Adipocyte (in vitro differentiated cells): ENCODE results near the gene NMUR2.

Experiments used
- DNase-seq: peaks from one replicate; pipeline ENCODE4 v3.0.0-alpha.2; 2015; ENCODE audit warnings: low read depth
- H3K27me3 ChIP-seq: replicated peaks from 2 replicates; pipeline ENCODE4 v1.7.0; 2013; ENCODE audit warnings: mild to moderate bottlenecking, low read length, moderate library complexity; ENCODE audit not compliant: control insufficient read depth, insufficient read depth
- H3K36me3 ChIP-seq: 2 replicates; pipeline ENCODE4 v1.7.0; 2013; ENCODE audit warnings: low read length, mild to moderate bottlenecking, moderate library complexity; ENCODE audit not compliant: control insufficient read depth, insufficient read depth, severe bottlenecking
- H3K4me1 ChIP-seq: 2 replicates; pipeline ENCODE4 v1.7.0; 2013; ENCODE audit warnings: mild to moderate bottlenecking, low read length, moderate library complexity; ENCODE audit not compliant: control insufficient read depth, insufficient read depth
- H3K4me3 ChIP-seq: 2 replicates; pipeline ENCODE4 v1.7.0; 2013; ENCODE audit warnings: mild to moderate bottlenecking, low read length, moderate library complexity
- H3K9ac ChIP-seq: 2 replicates; pipeline ENCODE4 v1.7.0; 2013; ENCODE audit warnings: mild to moderate bottlenecking, low read length, moderate library complexity
- H3K9me3 ChIP-seq: 2 replicates; pipeline ENCODE4 v1.7.0; 2013; ENCODE audit warnings: mild to moderate bottlenecking, low read length, moderate library complexity; ENCODE audit not compliant: control insufficient read depth

Gene NMUR2

DNA sequence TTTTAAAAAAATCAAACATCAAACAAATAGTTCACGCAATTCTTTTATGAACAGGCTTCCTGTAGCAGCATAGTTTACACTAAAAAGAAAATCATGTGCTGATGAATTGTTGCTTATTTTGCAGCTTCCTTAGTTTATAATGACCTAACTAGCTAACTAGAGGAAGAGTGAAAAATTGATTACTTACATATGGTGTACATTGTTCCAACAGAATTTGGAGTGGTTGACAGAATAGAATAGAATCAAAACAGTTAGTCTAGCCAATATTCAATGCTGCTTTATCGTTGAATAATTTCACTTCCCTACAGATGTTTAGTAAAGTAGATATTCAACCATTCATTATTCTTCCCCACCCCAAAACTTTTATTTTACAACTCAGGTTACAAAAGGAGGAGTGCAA lies 4.2 kb downstream of the NMUR2 start:
- Histone ChIP-seq H3K9me3 (no peaks in the 10 kb centered on the region), H3K9ac (no peak overlapping the region), H3K36me3 (no peaks in the 10 kb centered on the region), H3K27me3 (no peaks in the 10 kb centered on the region), H3K4me3 (no peak overlapping the region), H3K4me1 (no peaks in the 10 kb centered on the region)
- no peak for DNase-seq

DNA sequence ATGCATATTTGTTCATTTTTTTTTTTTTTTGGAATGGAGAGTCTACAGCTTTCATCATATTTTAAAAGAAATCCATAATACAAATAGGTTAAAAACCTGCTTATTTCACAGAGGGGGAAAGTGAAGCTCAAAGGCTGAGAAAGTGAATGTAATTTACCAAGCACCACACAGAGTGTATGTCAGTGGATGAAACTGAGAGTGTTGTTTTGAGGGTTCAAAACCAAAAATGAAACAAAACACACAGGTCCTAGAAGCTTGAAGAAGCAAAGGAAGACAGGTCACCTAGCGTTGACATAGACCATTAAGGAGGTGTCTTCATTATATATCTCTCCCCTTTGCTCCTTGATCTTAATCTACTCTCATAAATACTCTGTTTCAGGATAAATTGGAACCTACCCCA lies 7.5 kb downstream of the NMUR2 start:
- Histone ChIP-seq H3K4me1 (no peaks in the 10 kb centered on the region), H3K9ac (no peak overlapping the region), H3K36me3 (no peaks in the 10 kb centered on the region), H3K27me3 (no peaks in the 10 kb centered on the region), H3K4me3 (no peak overlapping the region), H3K9me3 (no peaks in the 10 kb centered on the region)
- no peak for DNase-seq

DNA sequence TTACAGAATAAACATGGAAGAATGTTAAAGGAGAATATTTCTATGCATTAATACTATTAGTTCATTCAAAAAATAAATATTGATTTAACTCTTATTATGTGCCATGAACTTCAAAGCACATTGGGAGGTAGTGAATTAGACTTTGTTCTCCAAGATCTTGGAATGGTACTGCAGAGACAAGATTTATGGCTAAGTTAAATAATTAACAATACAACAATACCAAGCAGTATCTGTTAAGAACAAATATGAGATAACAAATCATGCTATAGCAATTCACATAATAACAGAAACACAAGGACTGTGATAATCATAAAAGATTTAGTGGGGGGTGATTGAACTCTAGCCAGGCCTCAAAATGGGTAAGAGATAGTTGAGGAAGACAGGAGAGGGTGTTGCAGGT lies 11.6 kb downstream of the NMUR2 start:
- H3K9ac ChIP-seq = no peak overlapping the region
- no peaks in the 10 kb centered on the region for H3K27me3 ChIP-seq
- H3K9me3 ChIP-seq = peaks cover 10% of the 10 kb centered on the region
- no peaks in the 10 kb centered on the region for H3K36me3 ChIP-seq
- H3K4me1 ChIP-seq = no peaks in the 10 kb centered on the region
- H3K4me3 ChIP-seq = no peak overlapping the region
- DNase-seq = no peak

DNA sequence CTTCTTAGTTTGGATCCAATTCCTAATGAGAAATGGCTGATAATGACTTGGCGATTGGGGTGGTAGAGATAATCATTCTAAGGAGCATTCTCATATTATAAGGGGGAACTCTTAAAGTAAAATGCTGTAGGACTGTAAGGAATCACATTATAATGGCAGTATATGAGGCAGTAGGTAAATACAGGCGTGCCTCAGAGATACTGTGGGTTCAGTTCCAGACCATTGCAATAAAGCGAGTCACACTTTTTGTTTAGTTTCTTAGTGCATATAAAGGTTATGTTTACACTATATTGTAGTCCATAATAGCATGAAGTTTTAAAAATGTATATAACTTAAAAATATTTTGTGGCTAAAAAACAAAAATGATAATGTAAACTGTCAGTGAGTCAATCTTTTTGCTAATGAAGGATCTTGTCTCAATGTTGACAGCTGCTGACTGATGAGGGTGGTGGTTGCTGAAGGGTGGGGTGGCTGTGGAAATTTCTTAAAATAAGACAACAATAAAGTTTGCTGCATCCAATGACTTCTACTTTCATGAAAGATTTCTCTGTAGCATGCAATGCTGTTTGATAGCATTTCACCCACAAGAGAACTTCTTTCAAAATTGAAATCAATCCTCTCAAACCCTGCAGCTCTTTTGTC lies 15.8 kb downstream of the NMUR2 start:
- Histone ChIP-seq H3K36me3 (no peaks in the 10 kb centered on the region), H3K4me1 (no peaks in the 10 kb centered on the region), H3K9me3 (peaks cover 10% of the 10 kb centered on the region), H3K4me3 (no peak overlapping the region), H3K27me3 (no peaks in the 10 kb centered on the region), H3K9ac (no peak overlapping the region)
- DNase-seq = no peak

DNA sequence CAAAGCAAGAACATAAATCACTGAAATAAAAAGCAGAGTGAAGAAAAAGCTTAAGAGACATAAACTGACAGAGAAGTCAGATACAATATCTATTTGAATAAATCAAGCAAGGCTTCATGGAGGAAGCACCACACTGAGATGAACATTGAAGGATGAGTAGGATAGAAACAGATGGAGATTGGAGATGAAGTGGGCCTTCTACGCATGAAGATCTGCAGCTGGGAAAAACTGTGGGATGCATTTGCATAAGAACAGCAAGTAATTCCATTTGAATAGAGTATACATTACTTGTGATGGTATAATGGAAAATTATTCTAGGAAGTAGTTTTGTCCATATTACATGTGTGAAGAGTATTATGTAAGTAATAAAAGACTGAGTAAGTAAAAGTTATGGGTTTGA lies 16.5 kb downstream of the NMUR2 start:
- peaks cover 10% of the 10 kb centered on the region for H3K9me3 ChIP-seq
- no peak overlapping the region for H3K9ac ChIP-seq
- DNase-seq = no peak
- H3K36me3 ChIP-seq = no peaks in the 10 kb centered on the region
- H3K4me3 ChIP-seq = no peak overlapping the region
- no peaks in the 10 kb centered on the region for H3K4me1 ChIP-seq
- no peaks in the 10 kb centered on the region for H3K27me3 ChIP-seq

DNA sequence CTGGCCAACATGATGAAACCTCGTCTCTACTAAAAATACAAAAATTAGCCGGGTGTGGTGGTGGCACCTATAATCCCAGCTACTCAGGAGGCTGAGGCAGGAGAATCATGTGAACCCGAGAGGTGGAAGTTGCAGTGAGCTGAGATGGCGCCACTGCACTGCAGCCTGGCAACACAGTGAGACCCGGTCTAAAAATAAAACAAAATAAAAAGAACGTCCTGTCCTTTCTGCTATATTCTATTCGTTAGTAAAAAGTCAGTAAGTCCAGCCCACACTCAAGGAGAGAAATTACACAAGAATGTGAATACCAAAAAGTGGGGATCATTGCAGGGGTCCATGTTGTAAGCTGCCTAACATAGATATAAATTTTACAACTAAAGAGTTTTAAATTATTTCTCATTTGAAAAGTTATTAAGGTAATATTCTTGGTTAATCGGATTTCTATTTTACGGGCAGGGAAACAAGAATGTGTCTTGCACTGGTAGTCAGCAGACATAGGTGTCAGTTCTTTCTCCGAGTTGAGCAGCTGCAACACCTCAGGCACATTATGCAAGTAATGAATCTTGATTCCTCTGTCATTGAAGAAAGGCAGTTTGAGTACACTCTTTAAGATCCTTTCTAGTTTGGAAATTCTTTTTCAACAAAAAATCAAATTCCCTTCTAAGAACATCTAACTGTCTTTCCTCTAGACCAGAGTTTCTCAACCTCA lies 24.5 kb downstream of the NMUR2 start:
- Histone ChIP-seq H3K9me3 (no peaks in the 10 kb centered on the region), H3K9ac (no peak overlapping the region), H3K27me3 (no peaks in the 10 kb centered on the region), H3K4me1 (peaks cover 30% of the 10 kb centered on the region), H3K4me3 (no peak overlapping the region), H3K36me3 (no peaks in the 10 kb centered on the region)
- no peak for DNase-seq

DNA sequence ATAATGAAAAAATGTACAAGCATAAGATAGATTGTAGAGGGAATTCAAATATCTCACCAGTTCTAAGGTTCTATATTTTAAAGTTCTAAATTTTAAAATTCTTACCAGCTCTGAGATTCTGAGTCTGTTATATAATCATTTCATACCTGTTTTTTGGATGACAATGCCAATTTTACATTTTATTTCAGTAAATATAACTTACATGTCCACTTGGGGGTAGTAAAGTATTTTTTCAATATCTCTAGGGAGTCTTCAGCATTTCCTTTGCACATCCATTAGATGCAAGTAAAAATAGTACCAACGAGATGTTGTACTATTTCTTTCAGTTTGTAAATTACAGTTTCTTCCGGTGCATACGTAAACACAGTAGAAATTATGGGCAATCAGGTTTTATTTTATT lies 25.7 kb downstream of the NMUR2 start:
- H3K9ac ChIP-seq = peak overlapping the region; percentile 34
- no peaks in the 10 kb centered on the region for H3K27me3 ChIP-seq
- H3K4me1 ChIP-seq = peaks cover 30% of the 10 kb centered on the region
- H3K36me3 ChIP-seq = no peaks in the 10 kb centered on the region
- H3K9me3 ChIP-seq = no peaks in the 10 kb centered on the region
- DNase-seq = no peak
- no peak overlapping the region for H3K4me3 ChIP-seq

DNA sequence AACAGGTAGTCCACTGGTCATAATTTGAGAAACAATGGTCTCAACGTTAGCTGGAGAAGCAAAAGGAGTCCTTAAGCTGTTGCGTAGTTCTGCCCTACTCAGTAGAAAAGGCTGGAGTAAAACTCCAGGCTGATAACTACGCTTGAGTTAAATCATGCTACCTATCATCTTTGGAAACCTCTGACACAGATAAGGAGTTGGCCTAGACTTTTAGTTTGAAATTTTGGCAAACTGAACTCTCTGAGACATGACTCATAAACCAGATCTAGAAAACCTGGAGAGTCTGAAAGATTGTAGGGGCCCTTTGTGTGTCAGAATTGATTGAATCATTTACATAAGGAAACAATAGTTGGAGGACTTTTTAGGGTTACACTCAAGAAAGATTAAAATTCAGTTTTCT lies 26.3 kb downstream of the NMUR2 start:
- Histone ChIP-seq H3K36me3 (no peaks in the 10 kb centered on the region), H3K9me3 (no peaks in the 10 kb centered on the region), H3K4me3 (no peak overlapping the region), H3K9ac (peak overlapping the region; percentile 34), H3K4me1 (peaks cover 30% of the 10 kb centered on the region), H3K27me3 (no peaks in the 10 kb centered on the region)
- DNase-seq = no peak

DNA sequence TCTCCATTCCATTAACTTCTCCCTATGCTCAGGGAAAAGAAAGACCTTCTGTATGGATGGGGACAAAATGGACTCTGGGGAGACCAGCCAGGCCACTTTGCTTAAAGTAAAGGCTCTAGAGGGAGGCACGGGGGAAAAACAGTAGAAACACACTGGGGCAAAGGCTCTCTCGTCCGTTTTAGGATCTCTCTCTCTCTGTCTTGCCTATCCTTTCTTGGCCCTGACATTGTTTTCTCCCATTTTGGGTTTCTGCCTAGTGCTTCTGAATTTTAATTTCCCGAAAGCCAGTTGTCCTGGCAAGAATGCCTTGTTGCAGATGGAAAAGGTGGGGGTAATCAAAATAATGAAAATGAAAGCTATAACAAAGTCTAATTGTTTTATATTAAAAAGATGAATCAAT lies 28.2 kb downstream of the NMUR2 start:
- H3K9me3 ChIP-seq = no peaks in the 10 kb centered on the region
- DNase-seq = no peak
- H3K27me3 ChIP-seq = peaks cover 4% of the 10 kb centered on the region
- H3K36me3 ChIP-seq = no peaks in the 10 kb centered on the region
- peaks cover 30% of the 10 kb centered on the region for H3K4me1 ChIP-seq
- H3K9ac ChIP-seq = no peak overlapping the region
- H3K4me3 ChIP-seq = no peak overlapping the region

DNA sequence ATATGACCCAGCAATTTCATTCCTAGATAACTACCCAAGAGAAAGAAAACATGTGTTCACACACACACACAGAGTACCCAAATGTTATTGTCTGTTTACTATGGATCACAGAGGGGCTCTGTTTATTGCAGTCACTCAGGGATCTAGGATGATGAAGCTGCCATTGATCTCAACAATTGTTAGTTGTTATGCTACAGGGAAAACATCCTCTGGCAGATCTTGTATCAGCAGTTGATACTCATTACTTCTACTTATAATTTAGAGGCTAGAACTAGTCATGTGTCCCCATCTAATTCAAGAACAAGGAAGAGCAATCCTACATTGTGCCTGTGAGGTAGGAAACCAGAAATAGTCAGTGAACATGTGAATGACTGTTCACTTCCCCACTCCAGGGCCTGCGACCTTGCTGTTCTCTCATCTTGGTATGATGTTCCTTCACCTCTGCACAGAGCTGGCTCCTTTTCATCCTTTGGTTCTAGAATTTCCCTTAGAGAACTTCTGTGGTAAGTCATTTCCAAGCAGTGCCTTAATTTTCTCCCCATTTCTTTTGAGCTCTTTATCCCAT lies 30.3 kb downstream of the NMUR2 start:
- no peak for DNase-seq
- Histone ChIP-seq H3K36me3 (no peaks in the 10 kb centered on the region), H3K9ac (no peak overlapping the region), H3K4me1 (peaks cover 30% of the 10 kb centered on the region), H3K4me3 (no peak overlapping the region), H3K27me3 (peaks cover 4% of the 10 kb centered on the region), H3K9me3 (no peaks in the 10 kb centered on the region)

DNA sequence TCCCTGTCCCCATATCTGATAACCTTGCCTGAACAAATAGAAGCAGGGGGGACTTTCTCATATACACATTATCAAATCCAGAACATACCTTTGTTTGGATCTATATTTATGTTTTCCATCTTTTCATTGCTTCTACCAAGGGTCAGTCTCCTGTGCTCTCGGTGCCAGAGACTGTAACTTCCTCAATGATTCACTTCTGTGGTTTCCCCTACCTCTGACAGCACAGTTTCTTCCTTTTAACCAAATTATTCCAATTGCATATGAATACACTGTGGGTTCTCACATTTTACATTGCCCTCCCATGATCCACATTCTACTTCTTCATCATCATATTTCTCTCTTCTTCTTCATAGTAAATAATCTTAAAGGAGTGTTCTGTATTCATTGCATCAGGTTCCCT lies 32.2 kb downstream of the NMUR2 start:
- no peak for DNase-seq

More for the DNA sequence above, 32.2 kb downstream of the NMUR2 start:
- Histone ChIP-seq H3K9me3 (no peaks in the 10 kb centered on the region), H3K4me1 (peaks cover 14% of the 10 kb centered on the region), H3K4me3 (no peak overlapping the region), H3K27me3 (peaks cover 4% of the 10 kb centered on the region), H3K9ac (no peak overlapping the region), H3K36me3 (no peaks in the 10 kb centered on the region)
